Fibroblast of lung (primary cell): Measurements from ENCODE around the gene INTS1. TPM values are rescaled to one million over a fixed set of nuclear protein-coding genes. Genes with fewer than 3 reads are reported as not detected.

Experiments used
- DNase-seq, 2 donors: peaks; one replicate each; pipeline versions ENCODE4 v3.0.0 to v3.0.0-alpha.2; 2010; ENCODE audit warnings: low read depth in 2 of 2
- H2AFZ ChIP-seq: 2 replicates; pipeline ENCODE4 v1.5.1; 2012; ENCODE audit warnings: low read length, control low read depth, inconsistent platforms
- H3K27ac ChIP-seq: 2 replicates; pipeline ENCODE4 v1.5.1; 2011; ENCODE audit warnings: low read length, control low read depth; ENCODE audit not compliant: insufficient read depth
- H3K27me3 ChIP-seq: 2 replicates; pipeline ENCODE4 v1.5.1; 2011; ENCODE audit warnings: mild to moderate bottlenecking, low read length; ENCODE audit not compliant: control insufficient read depth, insufficient read depth
- H3K36me3 ChIP-seq: 2 replicates; pipeline ENCODE4 v1.5.1; 2011; ENCODE audit warnings: low read length; ENCODE audit not compliant: control insufficient read depth, insufficient read depth
- H3K4me1 ChIP-seq: 2 replicates; pipeline ENCODE4 v1.5.1; 2011; ENCODE audit warnings: low read length; ENCODE audit not compliant: control insufficient read depth, insufficient read depth; ENCODE audit errors: extremely low read depth
- H3K4me2 ChIP-seq: 2 replicates; pipeline ENCODE4 v1.5.1; 2011; ENCODE audit warnings: low read length, control low read depth; ENCODE audit not compliant: insufficient read depth; ENCODE audit errors: extremely low read depth
- H3K4me3 ChIP-seq, 4 experiments: fragments of 200-600 bp in 1 of 4; sonication (generic) in 1 of 4; replicated peaks in 1 of 4; 2 replicates each; pipeline ENCODE4 v1.5.1; 2011 to 2016; ENCODE audit warnings: low read length in 4 of 4, low read depth in 3 of 4, mild to moderate bottlenecking in 3 of 4, control low read depth in 2 of 4, inconsistent platforms in 1 of 4, mixed read lengths in 1 of 4; ENCODE audit not compliant: insufficient read depth in 1 of 4; ENCODE audit errors: control extremely low read depth in 1 of 4
- H3K79me2 ChIP-seq: 2 replicates; pipeline ENCODE4 v1.5.1; 2012; ENCODE audit warnings: mild to moderate bottlenecking, low read length, inconsistent platforms; ENCODE audit not compliant: control insufficient read depth, insufficient read depth
- H3K9ac ChIP-seq: 2 replicates; pipeline ENCODE4 v1.5.1; 2011; ENCODE audit warnings: mild to moderate bottlenecking, low read length, control low read depth; ENCODE audit not compliant: insufficient read depth
- H3K9me3 ChIP-seq: 2 replicates; pipeline ENCODE4 v1.5.1; 2012; ENCODE audit warnings: low read depth, low read length; ENCODE audit not compliant: control insufficient read depth, insufficient read depth
- H4K20me1 ChIP-seq: 2 replicates; pipeline ENCODE4 v1.5.1; 2011; ENCODE audit warnings: low read length; ENCODE audit not compliant: control insufficient read depth, insufficient read depth; ENCODE audit errors: extremely low read depth
- EZH2 ChIP-seq: IDR thresholded peaks from 2 replicates; pipeline ENCODE4 v1.5.1; 2012; ENCODE audit warnings: low read length, control low read depth, mild to moderate bottlenecking; ENCODE audit errors: missing control alignments
- polyA plus RNA-seq, 2 donors: library from polyadenylated mRNA; depleted of rRNA in 1 of 2; stranded (reverse) in 1 of 2; unstranded in 1 of 2; fragments of >200 nt; gene quantifications; 2 replicates each; pipeline ENCODE4 v1.2.1, GENCODE V29; 2011 to 2012; ENCODE audit warnings: missing spikeins in 1 of 2
- total RNA-seq: library from RNA; depleted of rRNA; stranded (reverse); fragments of >200 nt; gene quantifications from 2 replicates; pipeline ENCODE4 v1.2.1, GENCODE V29; 2014
- TF ChIP-seq, protein P1 (sequence below), 2 donors: IDR thresholded peaks in 1 of 2; conservative IDR thresholded peaks in 1 of 2; 1 replicate in 1 of 2; 2 replicates in 1 of 2; pipeline ENCODE4 v1.5.1; 2011 to 2012; ENCODE audit warnings: low read length in 2 of 2, control low read depth in 1 of 2, inconsistent platforms in 1 of 2, low read depth in 1 of 2, mild to moderate bottlenecking in 1 of 2

Gene INTS1
- total and polyA plus RNA-seq, 2 donors (not counting 1 experiment from before 2014, with no cell fraction given), result 7.1 to 35.5 TPM

DNA sequence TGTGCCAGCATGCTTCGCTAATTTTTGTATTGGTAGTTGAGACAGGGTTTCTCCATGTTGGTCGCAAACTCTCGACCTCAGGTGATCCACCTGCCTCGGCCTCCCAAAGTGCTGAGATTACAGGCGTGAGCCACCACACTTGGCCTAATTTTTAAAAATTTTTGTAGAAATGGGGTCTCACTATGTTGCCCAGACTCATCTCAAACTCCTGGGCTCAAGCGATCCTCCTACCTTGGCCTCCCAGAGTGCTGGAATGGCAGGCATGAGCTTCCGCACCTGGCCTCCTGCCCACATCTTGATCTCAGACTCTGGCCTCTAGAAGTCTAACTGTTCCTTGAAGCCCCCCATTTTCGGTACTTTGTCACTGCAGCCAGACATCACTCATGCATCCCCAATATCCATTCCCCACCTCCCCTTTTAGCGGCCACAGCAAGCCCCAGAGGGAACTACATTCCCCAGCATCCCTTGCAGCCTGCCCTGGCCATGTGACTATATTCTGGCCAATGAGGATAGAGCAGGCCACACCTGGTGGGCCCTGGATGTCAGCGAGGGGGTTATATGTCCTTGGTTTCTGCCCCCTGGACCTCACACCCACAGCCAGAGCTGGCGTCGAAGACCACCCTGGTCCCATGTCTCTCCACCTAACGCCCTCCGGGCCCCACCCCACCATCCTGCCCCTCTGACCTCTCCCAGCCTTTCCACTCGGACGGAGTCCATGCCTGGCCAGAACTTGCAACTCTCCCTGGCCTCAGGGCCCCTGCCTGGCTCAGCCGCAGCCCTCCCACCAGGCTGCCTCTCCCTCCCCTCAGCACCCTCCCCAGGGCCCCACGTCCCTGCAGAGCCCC is 78.7 kb downstream of the INTS1 start:
- Histone ChIP-seq H2AFZ (no peak overlapping the region), H3K79me2 (no peaks in the 10 kb centered on the region), H3K4me2 (no peak overlapping the region), H3K36me3 (no peaks in the 10 kb centered on the region), H3K27ac (no peak overlapping the region), H3K27me3 (peaks cover 11% of the 10 kb centered on the region), H3K4me3 (no peak overlapping the region), H3K4me1 (no peaks in the 10 kb centered on the region), H3K9me3 (no peaks in the 10 kb centered on the region), H3K9ac (no peak overlapping the region), H4K20me1 (no peaks in the 10 kb centered on the region)
- TF ChIP-seq, protein P1, sequence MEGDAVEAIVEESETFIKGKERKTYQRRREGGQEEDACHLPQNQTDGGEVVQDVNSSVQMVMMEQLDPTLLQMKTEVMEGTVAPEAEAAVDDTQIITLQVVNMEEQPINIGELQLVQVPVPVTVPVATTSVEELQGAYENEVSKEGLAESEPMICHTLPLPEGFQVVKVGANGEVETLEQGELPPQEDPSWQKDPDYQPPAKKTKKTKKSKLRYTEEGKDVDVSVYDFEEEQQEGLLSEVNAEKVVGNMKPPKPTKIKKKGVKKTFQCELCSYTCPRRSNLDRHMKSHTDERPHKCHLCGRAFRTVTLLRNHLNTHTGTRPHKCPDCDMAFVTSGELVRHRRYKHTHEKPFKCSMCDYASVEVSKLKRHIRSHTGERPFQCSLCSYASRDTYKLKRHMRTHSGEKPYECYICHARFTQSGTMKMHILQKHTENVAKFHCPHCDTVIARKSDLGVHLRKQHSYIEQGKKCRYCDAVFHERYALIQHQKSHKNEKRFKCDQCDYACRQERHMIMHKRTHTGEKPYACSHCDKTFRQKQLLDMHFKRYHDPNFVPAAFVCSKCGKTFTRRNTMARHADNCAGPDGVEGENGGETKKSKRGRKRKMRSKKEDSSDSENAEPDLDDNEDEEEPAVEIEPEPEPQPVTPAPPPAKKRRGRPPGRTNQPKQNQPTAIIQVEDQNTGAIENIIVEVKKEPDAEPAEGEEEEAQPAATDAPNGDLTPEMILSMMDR (conservative IDR thresholded peaks at IDR 0.05 in 1 of 2, IDR thresholded peaks at IDR 0.05 in 1 of 2; ENCODE audit: low read depth in 1 of 2, low read length in 2 of 2), result no peak
- no peak for DNase-seq

DNA sequence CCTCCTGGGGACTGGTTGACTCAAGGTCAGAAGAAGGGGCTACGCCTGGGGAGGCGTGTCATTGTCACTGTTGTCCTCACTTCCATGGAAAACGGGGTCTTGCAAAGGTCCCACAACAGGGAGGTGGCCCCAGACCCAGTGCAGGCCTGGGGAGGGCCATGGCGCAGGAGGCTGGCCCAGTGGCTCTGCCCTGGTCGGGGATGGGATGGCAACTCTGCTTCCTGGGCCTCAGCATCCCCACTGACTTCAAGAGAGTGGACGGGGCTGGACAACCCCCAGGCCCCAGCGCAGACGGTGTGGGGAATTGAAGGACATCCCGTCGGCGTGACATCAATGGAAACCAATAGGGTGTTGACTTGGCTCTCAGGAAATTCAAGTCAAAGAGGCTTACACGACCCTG is 80.1 kb downstream of the INTS1 start:
- no peaks in the 10 kb centered on the region for H3K79me2 ChIP-seq
- H3K9ac ChIP-seq, result no peak overlapping the region
- H3K27ac ChIP-seq, result no peak overlapping the region
- H2AFZ ChIP-seq, result no peak overlapping the region
- no peaks in the 10 kb centered on the region for H3K4me1 ChIP-seq
- no peak for TF ChIP-seq EZH2
- TF ChIP-seq, protein P1 (conservative IDR thresholded peaks at IDR 0.05 in 1 of 2, IDR thresholded peaks at IDR 0.05 in 1 of 2; ENCODE audit: low read depth in 1 of 2, low read length in 2 of 2), result no peak
- no peak overlapping the region for H3K4me3 ChIP-seq
- H3K36me3 ChIP-seq, result no peaks in the 10 kb centered on the region
- no peak for DNase-seq
- no peaks in the 10 kb centered on the region for H4K20me1 ChIP-seq
- H3K27me3 ChIP-seq, result peaks cover 11% of the 10 kb centered on the region
- no peaks in the 10 kb centered on the region for H3K9me3 ChIP-seq
- no peak overlapping the region for H3K4me2 ChIP-seq

DNA sequence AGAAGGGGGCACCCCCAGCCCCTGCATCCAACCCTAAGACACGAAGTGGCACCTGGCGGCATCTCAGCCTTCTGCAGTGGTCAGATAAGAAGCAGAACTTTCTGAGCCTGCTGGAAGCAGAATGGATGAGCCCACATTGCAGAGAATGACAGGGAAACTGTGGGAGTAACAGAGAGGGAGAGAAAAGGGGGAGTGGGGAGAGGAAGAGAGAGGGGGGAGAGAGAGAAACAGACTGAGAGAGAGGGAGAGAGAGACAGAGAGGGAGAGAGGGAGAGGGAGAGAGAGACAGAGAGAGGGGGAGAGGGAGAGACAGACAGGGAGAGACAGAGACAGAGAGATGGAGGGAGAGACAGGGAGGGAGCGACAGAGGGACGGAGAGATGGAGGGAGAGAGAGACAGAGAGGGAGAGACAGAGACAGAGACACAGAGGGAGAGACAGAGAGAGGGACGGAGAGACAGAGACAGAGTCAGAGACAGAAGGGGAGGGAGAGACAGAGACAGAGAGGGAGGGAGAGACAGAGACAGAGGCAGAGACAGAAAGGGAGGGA is 80.9 kb downstream of the INTS1 start:
- Histone ChIP-seq H2AFZ (no peak overlapping the region), H3K27me3 (peaks cover 11% of the 10 kb centered on the region), H3K4me3 (no peak overlapping the region), H3K4me1 (no peaks in the 10 kb centered on the region), H3K9ac (no peak overlapping the region), H3K9me3 (no peaks in the 10 kb centered on the region), H3K27ac (no peak overlapping the region), H3K4me2 (no peak overlapping the region), H3K79me2 (no peaks in the 10 kb centered on the region), H4K20me1 (no peaks in the 10 kb centered on the region), H3K36me3 (no peaks in the 10 kb centered on the region)
- DNase-seq, result no peak
- TF ChIP-seq, protein P1 (conservative IDR thresholded peaks at IDR 0.05 in 1 of 2, IDR thresholded peaks at IDR 0.05 in 1 of 2; ENCODE audit: low read depth in 1 of 2, low read length in 2 of 2), result no peak
- peak; percentile 62 for TF ChIP-seq EZH2
